Measurements from ENCODE around the gene SYNDIG1.

- TF ChIP-seq, protein P1, sequence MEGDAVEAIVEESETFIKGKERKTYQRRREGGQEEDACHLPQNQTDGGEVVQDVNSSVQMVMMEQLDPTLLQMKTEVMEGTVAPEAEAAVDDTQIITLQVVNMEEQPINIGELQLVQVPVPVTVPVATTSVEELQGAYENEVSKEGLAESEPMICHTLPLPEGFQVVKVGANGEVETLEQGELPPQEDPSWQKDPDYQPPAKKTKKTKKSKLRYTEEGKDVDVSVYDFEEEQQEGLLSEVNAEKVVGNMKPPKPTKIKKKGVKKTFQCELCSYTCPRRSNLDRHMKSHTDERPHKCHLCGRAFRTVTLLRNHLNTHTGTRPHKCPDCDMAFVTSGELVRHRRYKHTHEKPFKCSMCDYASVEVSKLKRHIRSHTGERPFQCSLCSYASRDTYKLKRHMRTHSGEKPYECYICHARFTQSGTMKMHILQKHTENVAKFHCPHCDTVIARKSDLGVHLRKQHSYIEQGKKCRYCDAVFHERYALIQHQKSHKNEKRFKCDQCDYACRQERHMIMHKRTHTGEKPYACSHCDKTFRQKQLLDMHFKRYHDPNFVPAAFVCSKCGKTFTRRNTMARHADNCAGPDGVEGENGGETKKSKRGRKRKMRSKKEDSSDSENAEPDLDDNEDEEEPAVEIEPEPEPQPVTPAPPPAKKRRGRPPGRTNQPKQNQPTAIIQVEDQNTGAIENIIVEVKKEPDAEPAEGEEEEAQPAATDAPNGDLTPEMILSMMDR (conservative IDR thresholded peaks at IDR 0.05; ENCODE audit: low read length): no peak
- TF ChIP-seq EZH2phosphoT487 (IDR thresholded peaks at IDR 0.05; ENCODE audit: borderline replicate concordance, low read depth, low read length): no peak
These were observed 15.6 kb upstream of the SYNDIG1 start for GRCh38 chr20:24453869-24454268.
